Ovary (tissue), 3 donors: ENCODE measurements around the gene MAP6.

ENCODE experiments used
- POLR2A ChIP-seq: fragments of 450-650 bp; IDR thresholded peaks from one replicate; pipeline ENCODE4 v1.6.1; 2017; ENCODE audit warnings: antibody characterized with exemption, mild to moderate bottlenecking, moderate library complexity
- TF ChIP-seq, protein P1 (sequence below), 3 donors: fragments of 450-650 bp in 2 of 3; fragments of 200-600 bp in 1 of 3; IDR thresholded peaks; one replicate each; pipeline versions ENCODE4 v1.5.1 to v1.8.0; 2016 to 2022; ENCODE audit warnings: antibody characterized with exemption in 3 of 3, mild to moderate bottlenecking in 1 of 3
- donor health status: DM: no; HTN: no; CAD: no.

DNA sequence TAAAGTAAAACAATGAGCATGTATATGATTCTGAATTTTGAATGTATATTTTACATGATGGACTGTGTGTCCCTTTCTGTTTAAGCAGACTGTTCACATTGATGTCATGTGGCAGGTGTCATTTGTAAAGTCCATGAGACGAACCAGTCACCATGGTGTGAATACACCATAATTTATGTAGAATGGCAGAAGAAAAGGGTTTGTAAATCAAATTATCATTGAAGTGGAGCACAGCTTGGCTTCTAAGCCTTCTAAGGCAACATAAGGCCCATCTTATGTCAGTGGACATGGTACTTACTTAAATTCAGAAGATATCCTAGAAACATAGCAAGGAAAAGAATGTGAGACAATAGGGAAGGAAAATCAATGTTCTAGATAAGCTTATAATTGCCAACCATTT lies 4.4 kb downstream of the MAP6 start:
- TF ChIP-seq, protein P1, sequence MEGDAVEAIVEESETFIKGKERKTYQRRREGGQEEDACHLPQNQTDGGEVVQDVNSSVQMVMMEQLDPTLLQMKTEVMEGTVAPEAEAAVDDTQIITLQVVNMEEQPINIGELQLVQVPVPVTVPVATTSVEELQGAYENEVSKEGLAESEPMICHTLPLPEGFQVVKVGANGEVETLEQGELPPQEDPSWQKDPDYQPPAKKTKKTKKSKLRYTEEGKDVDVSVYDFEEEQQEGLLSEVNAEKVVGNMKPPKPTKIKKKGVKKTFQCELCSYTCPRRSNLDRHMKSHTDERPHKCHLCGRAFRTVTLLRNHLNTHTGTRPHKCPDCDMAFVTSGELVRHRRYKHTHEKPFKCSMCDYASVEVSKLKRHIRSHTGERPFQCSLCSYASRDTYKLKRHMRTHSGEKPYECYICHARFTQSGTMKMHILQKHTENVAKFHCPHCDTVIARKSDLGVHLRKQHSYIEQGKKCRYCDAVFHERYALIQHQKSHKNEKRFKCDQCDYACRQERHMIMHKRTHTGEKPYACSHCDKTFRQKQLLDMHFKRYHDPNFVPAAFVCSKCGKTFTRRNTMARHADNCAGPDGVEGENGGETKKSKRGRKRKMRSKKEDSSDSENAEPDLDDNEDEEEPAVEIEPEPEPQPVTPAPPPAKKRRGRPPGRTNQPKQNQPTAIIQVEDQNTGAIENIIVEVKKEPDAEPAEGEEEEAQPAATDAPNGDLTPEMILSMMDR (IDR thresholded peaks at IDR 0.05): no peak
- no peak for TF ChIP-seq POLR2A
